Thyroid gland (tissue), 4 donors: ENCODE measurements around the gene ATPAF1.

Source experiments
- POLR2A ChIP-seq, 2 donors: fragments of 450-650 bp; IDR thresholded peaks; one replicate each; pipeline ENCODE4 v1.6.1; 2017; ENCODE audit warnings: antibody characterized with exemption in 2 of 2, mild to moderate bottlenecking in 2 of 2, moderate library complexity in 1 of 2
- TF ChIP-seq, protein P1 (sequence below), 6 experiments: fragments of 200-600 bp in 3 of 6; fragments of 450-650 bp in 3 of 6; sonication (generic) in 3 of 6; IDR thresholded peaks; one replicate each; pipeline ENCODE4 v1.5.1; 2016 to 2019; ENCODE audit warnings: antibody characterized with exemption in 6 of 6, mild to moderate bottlenecking in 2 of 6, inconsistent platforms in 1 of 6, moderate library complexity in 1 of 6

GRCh38 chr1:46643368-46643775 lies 24.8 kb downstream of the ATPAF1 start:
- TF ChIP-seq, protein P1, sequence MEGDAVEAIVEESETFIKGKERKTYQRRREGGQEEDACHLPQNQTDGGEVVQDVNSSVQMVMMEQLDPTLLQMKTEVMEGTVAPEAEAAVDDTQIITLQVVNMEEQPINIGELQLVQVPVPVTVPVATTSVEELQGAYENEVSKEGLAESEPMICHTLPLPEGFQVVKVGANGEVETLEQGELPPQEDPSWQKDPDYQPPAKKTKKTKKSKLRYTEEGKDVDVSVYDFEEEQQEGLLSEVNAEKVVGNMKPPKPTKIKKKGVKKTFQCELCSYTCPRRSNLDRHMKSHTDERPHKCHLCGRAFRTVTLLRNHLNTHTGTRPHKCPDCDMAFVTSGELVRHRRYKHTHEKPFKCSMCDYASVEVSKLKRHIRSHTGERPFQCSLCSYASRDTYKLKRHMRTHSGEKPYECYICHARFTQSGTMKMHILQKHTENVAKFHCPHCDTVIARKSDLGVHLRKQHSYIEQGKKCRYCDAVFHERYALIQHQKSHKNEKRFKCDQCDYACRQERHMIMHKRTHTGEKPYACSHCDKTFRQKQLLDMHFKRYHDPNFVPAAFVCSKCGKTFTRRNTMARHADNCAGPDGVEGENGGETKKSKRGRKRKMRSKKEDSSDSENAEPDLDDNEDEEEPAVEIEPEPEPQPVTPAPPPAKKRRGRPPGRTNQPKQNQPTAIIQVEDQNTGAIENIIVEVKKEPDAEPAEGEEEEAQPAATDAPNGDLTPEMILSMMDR (IDR thresholded peaks at IDR 0.05) = no peak
- no peak for TF ChIP-seq POLR2A (IDR thresholded peaks at IDR 0.05)
